Caco-2 (cell line): ENCODE measurements around the gene MYO10. TPM values are rescaled to one million over a fixed set of nuclear protein-coding genes. Genes with fewer than 3 reads are reported as not detected.

ENCODE experiments used
- BruUV-seq: library from RNA; stranded (reverse); fragments of 400-500 nt; replicated peaks from 2 replicates; lab custom pipeline; 2021; lab: Mats Ljungman, UMichigan
- CTCF ChIA-PET: fragments of 300-600 bp; sonication (Branson Sonifier 250); formaldehyde crosslinking; loops from one replicate; lab custom pipeline; 2022; ENCODE audit warnings: antibody characterized with exemption; lab: Charles Lee
- POLR2A ChIA-PET: fragments of 300-600 bp; sonication (Branson Sonifier 250); formaldehyde crosslinking; loops from one replicate; lab custom pipeline; 2022; ENCODE audit warnings: antibody characterized with exemption; lab: Charles Lee
- DNase-seq, 2 experiments: peaks; one replicate each; pipeline versions ENCODE4 v3.0.0 to v3.0.0-alpha.2; 2020 to 2022
- H3K27me3 ChIP-seq: replicated peaks from 2 replicates; pipeline ENCODE4 v1.6.0; 2011; ENCODE audit warnings: low read length; ENCODE audit not compliant: control insufficient read depth, insufficient read depth
- H3K36me3 ChIP-seq: 2 replicates; pipeline ENCODE4 v1.5.1; 2011; ENCODE audit warnings: low read length; ENCODE audit not compliant: control insufficient read depth, insufficient read depth
- H3K4me1 ChIP-seq: fragments of 250-450 bp; sonication (Bioruptor Pico); 2 replicates; pipeline ENCODE4 v1.5.1; 2020; ENCODE audit warnings: mild to moderate bottlenecking
- H3K4me3 ChIP-seq: 2 replicates; pipeline ENCODE4 v1.5.1; 2011; ENCODE audit warnings: low read depth, mild to moderate bottlenecking, control low read depth, low read length
- H3K9me3 ChIP-seq: fragments of 250-450 bp; sonication (Bioruptor Pico); 2 replicates; pipeline ENCODE4 v1.5.1; 2020; ENCODE audit warnings: mild to moderate bottlenecking, moderate library complexity
- H3K27ac Mint-ChIP-seq: one replicate; pipeline ENCODE4 v1.8.0; 2022; ENCODE audit warnings: mixed read lengths; ENCODE audit not compliant: unreplicated experiment
- H3K27me3 Mint-ChIP-seq: one replicate; pipeline ENCODE4 v1.8.0; 2022; ENCODE audit warnings: mixed read lengths; ENCODE audit not compliant: insufficient read depth, unreplicated experiment
- H3K36me3 Mint-ChIP-seq: one replicate; pipeline ENCODE4 v1.8.0; 2022; ENCODE audit warnings: mild to moderate bottlenecking, mixed read lengths; ENCODE audit not compliant: insufficient read depth, unreplicated experiment
- H3K4me1 Mint-ChIP-seq: one replicate; pipeline ENCODE4 v1.8.0; 2022; ENCODE audit warnings: low read depth, mixed read lengths; ENCODE audit not compliant: unreplicated experiment
- H3K4me3 Mint-ChIP-seq: one replicate; pipeline ENCODE4 v1.8.0; 2022; ENCODE audit warnings: mild to moderate bottlenecking, moderate library complexity, mixed read lengths; ENCODE audit not compliant: unreplicated experiment
- H3K9me3 Mint-ChIP-seq: one replicate; pipeline ENCODE4 v1.8.0; 2022; ENCODE audit warnings: mixed read lengths; ENCODE audit not compliant: unreplicated experiment
- CTCF ChIP-seq, 2 experiments: fragments of 200-600 bp in 1 of 2; IDR thresholded peaks; 1 replicate in 1 of 2; 2 replicates in 1 of 2; pipeline versions ENCODE4 v1.5.1 to v1.8.0; 2011 to 2022; ENCODE audit warnings: antibody characterized with exemption in 1 of 2, control low read depth in 1 of 2, inconsistent platforms in 1 of 2, low read depth in 1 of 2, low read length in 1 of 2, mild to moderate bottlenecking in 1 of 2, moderate library complexity in 1 of 2; ENCODE audit not compliant: insufficient read depth in 1 of 2, severe bottlenecking in 1 of 2, unreplicated experiment in 1 of 2
- intact Hi-C: fragments of 100-400 bp; cut with micrococcal nuclease; formaldehyde crosslinking; loops from one replicate; pipeline ENCODE4 v1.10.0; 2022; ENCODE audit not compliant: unreplicated experiment
- total RNA-seq: library from RNA; stranded (reverse); gene quantifications from 2 replicates; pipeline ENCODE4 v1.2.3, GENCODE V29; 2022

Gene MYO10
- total RNA-seq, 1 experiment from 2014 or later: 67.6 TPM

GRCh38 chr5:16983022-16983639 is 47.0 kb upstream of the MYO10 start:
- ChIA-PET POLR2A (no interaction called here), CTCF (no interaction called here)
- intact Hi-C loops: no loop called here
- no peak for DNase-seq
- H3K4me1 ChIP-seq: no peaks in the 10 kb centered on the region
- Mint-ChIP-seq H3K36me3 (no peaks in the 10 kb centered on the region), H3K9me3 (no peaks in the 10 kb centered on the region), H3K27me3 (no peaks in the 10 kb centered on the region), H3K27ac (no peak overlapping the region), H3K4me1 (peaks cover 7% of the 10 kb centered on the region), H3K4me3 (no peak overlapping the region)
- TF ChIP-seq CTCF (IDR thresholded peaks at IDR 0.05; ENCODE audit: insufficient read depth in 1 of 2, low read depth in 1 of 2, low read length in 1 of 2, severe bottlenecking in 1 of 2, unreplicated experiment in 1 of 2): no peak
- H3K36me3 ChIP-seq: no peaks in the 10 kb centered on the region
- H3K9me3 ChIP-seq: no peaks in the 10 kb centered on the region
- H3K4me3 ChIP-seq: no peak overlapping the region
- no TSS peak for BruUV-seq
- no peaks in the 10 kb centered on the region for H3K27me3 ChIP-seq

- H3K27me3 Mint-ChIP-seq: no peaks in the 10 kb centered on the region
- no peaks in the 10 kb centered on the region for H3K9me3 Mint-ChIP-seq
- intact Hi-C loops: no loop called here
- ChIA-PET POLR2A (no interaction called here), CTCF (no interaction called here)
- no peak overlapping the region for H3K27ac Mint-ChIP-seq
- Histone ChIP-seq H3K27me3 (no peaks in the 10 kb centered on the region), H3K4me3 (no peak overlapping the region), H3K36me3 (no peaks in the 10 kb centered on the region), H3K9me3 (no peaks in the 10 kb centered on the region), H3K4me1 (no peaks in the 10 kb centered on the region)
- no peak overlapping the region for H3K4me3 Mint-ChIP-seq
- BruUV-seq: no TSS peak
- H3K36me3 Mint-ChIP-seq: no peaks in the 10 kb centered on the region
- TF ChIP-seq CTCF (IDR thresholded peaks at IDR 0.05; ENCODE audit: insufficient read depth in 1 of 2, low read depth in 1 of 2, low read length in 1 of 2, severe bottlenecking in 1 of 2, unreplicated experiment in 1 of 2): no peak
- H3K4me1 Mint-ChIP-seq: peaks cover 7% of the 10 kb centered on the region
- no peak for DNase-seq
Observed at GRCh38 chr5:16981700-16982099, 45.6 kb upstream of the MYO10 start.

DNA sequence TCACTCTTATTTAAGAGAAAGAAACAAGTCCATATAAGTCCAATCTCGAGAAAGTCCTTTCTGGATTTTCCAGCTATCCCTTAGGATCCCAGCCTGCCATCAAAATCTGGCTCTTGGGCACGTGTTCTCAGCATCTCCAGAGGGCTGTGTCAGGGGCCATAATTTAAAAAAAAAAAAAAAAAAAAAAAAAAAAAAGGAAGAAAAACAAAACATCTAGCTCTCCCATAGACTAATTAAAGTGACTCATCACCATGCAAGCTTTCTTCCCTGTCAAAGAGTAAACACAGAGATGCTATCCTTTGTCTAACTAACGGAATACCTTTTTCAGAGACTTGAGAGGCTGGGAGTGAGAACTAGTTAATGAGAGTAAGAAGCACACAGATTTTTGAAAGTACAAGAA is 44.9 kb upstream of the MYO10 start:
- ChIA-PET POLR2A (interaction anchor here (0.6 kb wide), 1 partner anchor 45 kb away, joined by 11 read pairs; the partner anchor contains the start of gene MYO10), CTCF (interaction anchor here (0.6 kb wide), 1 partner anchor 11 kb away, joined by 3 read pairs; no protein-coding TSS in a partner anchor)
- Histone ChIP-seq H3K27me3 (no peaks in the 10 kb centered on the region), H3K36me3 (no peaks in the 10 kb centered on the region), H3K4me1 (no peaks in the 10 kb centered on the region), H3K9me3 (no peaks in the 10 kb centered on the region), H3K4me3 (no peak overlapping the region)
- no peaks in the 10 kb centered on the region for H3K27me3 Mint-ChIP-seq
- H3K4me1 Mint-ChIP-seq: peaks cover 7% of the 10 kb centered on the region
- no peaks in the 10 kb centered on the region for H3K9me3 Mint-ChIP-seq
- H3K36me3 Mint-ChIP-seq: no peaks in the 10 kb centered on the region
- intact Hi-C loops: no loop called here
- no TSS peak for BruUV-seq
- no peak overlapping the region for H3K27ac Mint-ChIP-seq
- TF ChIP-seq CTCF (IDR thresholded peaks at IDR 0.05; ENCODE audit: insufficient read depth in 1 of 2, low read depth in 1 of 2, low read length in 1 of 2, severe bottlenecking in 1 of 2, unreplicated experiment in 1 of 2): no peak
- DNase-seq: no peak
- no peak overlapping the region for H3K4me3 Mint-ChIP-seq
